ENCODE results near the gene MGMT. TPM values are rescaled to one million over a fixed set of nuclear protein-coding genes. Genes with fewer than 3 reads are reported as not detected.

The MGMT gene
- total RNA-seq, 1 experiment from 2014 or later = 11.5 TPM

DNA sequence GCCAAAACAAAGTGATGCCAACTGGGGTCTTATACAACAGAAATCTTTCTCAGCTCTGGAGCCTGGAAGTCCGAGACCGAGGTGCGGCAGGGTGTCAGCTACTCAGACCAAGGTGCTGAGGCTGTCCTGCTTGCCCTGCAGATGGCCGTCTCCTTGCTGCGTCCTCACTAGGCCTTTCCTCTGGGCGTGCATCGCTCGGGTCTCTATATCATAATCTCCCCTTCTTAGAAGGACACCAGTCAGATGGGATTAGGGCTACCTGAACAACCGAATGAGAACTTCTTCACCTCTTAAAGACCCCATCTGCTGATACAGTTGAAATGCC, 252.3 kb downstream of the MGMT start:
- CTCF ChIA-PET = no interaction called here
- TF ChIP-seq POLR2A (IDR thresholded peaks at IDR 0.05; ENCODE audit: borderline replicate concordance, extremely low read depth, insufficient read depth, insufficient read length) (no peak), CBX3 (IDR thresholded peaks at IDR 0.05; ENCODE audit: low read depth) (no peak), JUND (IDR thresholded peaks at IDR 0.05) (no peak), TCF7L2 (IDR thresholded peaks at IDR 0.05; ENCODE audit: borderline replicate concordance, extremely low read depth, insufficient read depth, insufficient read length) (no peak), YY1 (IDR thresholded peaks at IDR 0.05; ENCODE audit: extremely low read depth, insufficient replicate concordance, low read depth, low read length) (no peak), ELF1 (IDR thresholded peaks at IDR 0.05; ENCODE audit: borderline replicate concordance, low read depth) (no peak), ZNF274 (IDR thresholded peaks at IDR 0.05; ENCODE audit: low read depth, low read length) (no peak)
- H3K9me2 ChIP-seq (ENCODE audit: insufficient read depth) = no peaks in the 10 kb centered on the region
- ATAC-seq (no peak), DNase-seq (ENCODE audit: low read depth, low spot score) (no peak)
- no peak overlapping the region for H2AFZ ChIP-seq (ENCODE audit: low read depth, low read length, poor library complexity, severe bottlenecking)
- H3K4me2 ChIP-seq (ENCODE audit: low read length) = no peak overlapping the region
- no peaks in the 10 kb centered on the region for H3K79me2 ChIP-seq (ENCODE audit: insufficient read depth, low read length)
- no peaks in the 10 kb centered on the region for H3K27me3 ChIP-seq (ENCODE audit: insufficient read depth, low read length)
- BruUV-seq (replicated peaks) = no TSS peak
- no peaks in the 10 kb centered on the region for H3K9me3 ChIP-seq (ENCODE audit: control insufficient read depth in 1 of 2, insufficient read depth in 1 of 2, low read depth in 1 of 2, low read length in 2 of 2)
- no peak overlapping the region for H3K4me3 ChIP-seq (replicated peaks in 1 of 2; ENCODE audit: low read depth in 1 of 2, low read length in 2 of 2)
- H3K4me1 ChIP-seq (ENCODE audit: control insufficient read depth in 1 of 2, insufficient read depth in 2 of 2, low read length in 2 of 2) = no peaks in the 10 kb centered on the region
- no peak overlapping the region for H3K27ac ChIP-seq (ENCODE audit: low read depth, low read length)
- no peak overlapping the region for H3K9ac ChIP-seq (ENCODE audit: low read length)
- no peaks in the 10 kb centered on the region for H4K20me1 ChIP-seq (ENCODE audit: insufficient read depth)
- no peaks in the 10 kb centered on the region for H3K36me3 ChIP-seq (ENCODE audit: control insufficient read depth in 1 of 2, insufficient read depth in 2 of 2, low read length in 2 of 2)
- RAD21 ChIA-PET (ENCODE audit: low non-redundant PET in 1 of 2, low total read pairs in 2 of 2, uncharacterized antibody in 2 of 2, unreplicated experiment in 2 of 2) = no interaction called here
- POLR2A ChIA-PET = no interaction called here
- intact Hi-C loops (cut with micrococcal nuclease) = no loop called here

DNA sequence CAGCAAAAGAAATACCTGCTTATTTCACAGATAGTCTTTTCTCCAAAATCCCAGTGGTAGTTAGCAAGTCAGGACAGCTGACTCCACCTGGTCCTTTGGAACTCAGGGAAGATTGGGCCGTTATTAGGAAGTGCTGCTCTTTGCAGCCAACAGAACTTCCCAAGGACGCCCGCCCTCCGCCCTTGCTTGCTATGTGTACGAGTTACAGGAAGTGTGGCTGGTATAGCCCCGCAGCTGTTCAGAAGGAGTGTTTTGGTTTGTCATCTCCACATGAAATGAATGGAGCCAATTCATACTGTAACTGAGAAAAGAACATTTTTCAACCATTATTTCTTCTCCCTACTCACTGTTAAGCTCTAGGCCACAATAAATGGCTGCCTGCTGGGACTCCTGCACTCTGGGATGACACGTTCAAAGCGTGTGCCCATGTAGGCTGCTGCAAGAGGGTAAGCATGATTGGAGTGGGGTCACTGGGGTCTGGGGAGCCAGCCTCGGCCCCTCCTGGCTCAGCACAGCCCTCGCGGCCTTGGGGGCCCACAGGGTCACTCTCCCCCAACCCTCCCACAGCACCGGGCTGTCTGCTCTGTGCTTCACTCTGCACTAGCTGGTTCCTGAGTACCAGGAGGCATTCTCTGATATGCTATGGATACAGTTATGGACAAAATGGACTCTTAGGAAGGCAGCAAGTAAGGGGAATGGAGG, 253.0 kb downstream of the MGMT start:
- intact Hi-C loops (cut with micrococcal nuclease) = no loop called here
- Histone ChIP-seq H3K9ac (ENCODE audit: low read length) (no peak overlapping the region), H3K4me1 (ENCODE audit: control insufficient read depth in 1 of 2, insufficient read depth in 2 of 2, low read length in 2 of 2) (no peaks in the 10 kb centered on the region), H3K27me3 (ENCODE audit: insufficient read depth, low read length) (no peaks in the 10 kb centered on the region), H3K4me2 (ENCODE audit: low read length) (no peak overlapping the region), H4K20me1 (ENCODE audit: insufficient read depth) (no peaks in the 10 kb centered on the region), H3K9me3 (ENCODE audit: control insufficient read depth in 1 of 2, insufficient read depth in 1 of 2, low read depth in 1 of 2, low read length in 2 of 2) (no peaks in the 10 kb centered on the region), H3K4me3 (replicated peaks in 1 of 2; ENCODE audit: low read depth in 1 of 2, low read length in 2 of 2) (no peak overlapping the region), H3K79me2 (ENCODE audit: insufficient read depth, low read length) (no peaks in the 10 kb centered on the region), H3K36me3 (ENCODE audit: control insufficient read depth in 1 of 2, insufficient read depth in 2 of 2, low read length in 2 of 2) (no peaks in the 10 kb centered on the region), H3K9me2 (ENCODE audit: insufficient read depth) (no peaks in the 10 kb centered on the region), H3K27ac (ENCODE audit: low read depth, low read length) (no peak overlapping the region), H2AFZ (ENCODE audit: low read depth, low read length, poor library complexity, severe bottlenecking) (no peak overlapping the region)
- ATAC-seq (no peak), DNase-seq (ENCODE audit: low read depth, low spot score) (no peak)
- CTCF ChIA-PET = no interaction called here
- TF ChIP-seq RAD21 (IDR thresholded peaks at IDR 0.05; ENCODE audit: low read depth) (no peak), SIN3A (IDR thresholded peaks at IDR 0.05; ENCODE audit: low read depth) (no peak), ZFX (IDR thresholded peaks at IDR 0.05) (no peak), CBX3 (IDR thresholded peaks at IDR 0.05; ENCODE audit: low read depth) (no peak), ZNF274 (IDR thresholded peaks at IDR 0.05; ENCODE audit: low read depth, low read length) (no peak), EZH2 (IDR thresholded peaks at IDR 0.05) (no peak), EZH2phosphoT487 (IDR thresholded peaks at IDR 0.05; ENCODE audit: borderline replicate concordance) (no peak), EGR1 (IDR thresholded peaks at IDR 0.05; ENCODE audit: low read depth) (no peak), POLR2A (IDR thresholded peaks at IDR 0.05; ENCODE audit: borderline replicate concordance, extremely low read depth, insufficient read depth, insufficient read length) (no peak), POLR2AphosphoS5 (IDR thresholded peaks at IDR 0.05; ENCODE audit: low read depth, low read length) (no peak)
- TF ChIP-seq, protein P1, sequence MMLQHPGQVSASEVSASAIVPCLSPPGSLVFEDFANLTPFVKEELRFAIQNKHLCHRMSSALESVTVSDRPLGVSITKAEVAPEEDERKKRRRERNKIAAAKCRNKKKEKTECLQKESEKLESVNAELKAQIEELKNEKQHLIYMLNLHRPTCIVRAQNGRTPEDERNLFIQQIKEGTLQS (IDR thresholded peaks at IDR 0.05) = no peak
- TF ChIP-seq, protein P2, sequence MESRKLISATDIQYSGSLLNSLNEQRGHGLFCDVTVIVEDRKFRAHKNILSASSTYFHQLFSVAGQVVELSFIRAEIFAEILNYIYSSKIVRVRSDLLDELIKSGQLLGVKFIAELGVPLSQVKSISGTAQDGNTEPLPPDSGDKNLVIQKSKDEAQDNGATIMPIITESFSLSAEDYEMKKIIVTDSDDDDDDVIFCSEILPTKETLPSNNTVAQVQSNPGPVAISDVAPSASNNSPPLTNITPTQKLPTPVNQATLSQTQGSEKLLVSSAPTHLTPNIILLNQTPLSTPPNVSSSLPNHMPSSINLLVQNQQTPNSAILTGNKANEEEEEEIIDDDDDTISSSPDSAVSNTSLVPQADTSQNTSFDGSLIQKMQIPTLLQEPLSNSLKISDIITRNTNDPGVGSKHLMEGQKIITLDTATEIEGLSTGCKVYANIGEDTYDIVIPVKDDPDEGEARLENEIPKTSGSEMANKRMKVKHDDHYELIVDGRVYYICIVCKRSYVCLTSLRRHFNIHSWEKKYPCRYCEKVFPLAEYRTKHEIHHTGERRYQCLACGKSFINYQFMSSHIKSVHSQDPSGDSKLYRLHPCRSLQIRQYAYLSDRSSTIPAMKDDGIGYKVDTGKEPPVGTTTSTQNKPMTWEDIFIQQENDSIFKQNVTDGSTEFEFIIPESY (IDR thresholded peaks at IDR 0.05; ENCODE audit: extremely low read depth, insufficient replicate concordance, low read length) = no peak
- TF ChIP-seq, protein P3, sequence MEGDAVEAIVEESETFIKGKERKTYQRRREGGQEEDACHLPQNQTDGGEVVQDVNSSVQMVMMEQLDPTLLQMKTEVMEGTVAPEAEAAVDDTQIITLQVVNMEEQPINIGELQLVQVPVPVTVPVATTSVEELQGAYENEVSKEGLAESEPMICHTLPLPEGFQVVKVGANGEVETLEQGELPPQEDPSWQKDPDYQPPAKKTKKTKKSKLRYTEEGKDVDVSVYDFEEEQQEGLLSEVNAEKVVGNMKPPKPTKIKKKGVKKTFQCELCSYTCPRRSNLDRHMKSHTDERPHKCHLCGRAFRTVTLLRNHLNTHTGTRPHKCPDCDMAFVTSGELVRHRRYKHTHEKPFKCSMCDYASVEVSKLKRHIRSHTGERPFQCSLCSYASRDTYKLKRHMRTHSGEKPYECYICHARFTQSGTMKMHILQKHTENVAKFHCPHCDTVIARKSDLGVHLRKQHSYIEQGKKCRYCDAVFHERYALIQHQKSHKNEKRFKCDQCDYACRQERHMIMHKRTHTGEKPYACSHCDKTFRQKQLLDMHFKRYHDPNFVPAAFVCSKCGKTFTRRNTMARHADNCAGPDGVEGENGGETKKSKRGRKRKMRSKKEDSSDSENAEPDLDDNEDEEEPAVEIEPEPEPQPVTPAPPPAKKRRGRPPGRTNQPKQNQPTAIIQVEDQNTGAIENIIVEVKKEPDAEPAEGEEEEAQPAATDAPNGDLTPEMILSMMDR (IDR thresholded peaks at IDR 0.05 in 2 of 3, conservative IDR thresholded peaks at IDR 0.05 in 1 of 3; ENCODE audit: borderline replicate concordance in 1 of 3, insufficient read depth in 1 of 3, low read depth in 2 of 3, low read length in 2 of 3) = no peak
- RAD21 ChIA-PET (ENCODE audit: low non-redundant PET in 1 of 2, low total read pairs in 2 of 2, uncharacterized antibody in 2 of 2, unreplicated experiment in 2 of 2) = no interaction called here
- BruUV-seq (replicated peaks) = no TSS peak
- POLR2A ChIA-PET = no interaction called here
